SK-N-MC (cell line): ENCODE data around the gene NFATC1.

ENCODE experiments used
- DNase-seq: peaks from one replicate; pipeline ENCODE4 v3.0.0-alpha.2; 2011; ENCODE audit warnings: low read depth, low spot score
- H3K27ac ChIP-seq: fragments of 200-600 bp; sonication (generic); 2 replicates; pipeline ENCODE4 v1.5.1; 2016; ENCODE audit warnings: mixed run types
- H3K36me3 ChIP-seq: fragments of 200-600 bp; sonication (generic); 2 replicates; pipeline ENCODE4 v1.6.1; 2017; ENCODE audit warnings: antibody characterized with exemption, low read length, mixed read lengths; ENCODE audit not compliant: insufficient read depth
- H3K4me3 ChIP-seq: fragments of 200-600 bp; sonication (generic); 2 replicates; pipeline ENCODE4 v1.5.1; 2016
- H3K9ac ChIP-seq: fragments of 200-600 bp; sonication (generic); 2 replicates; pipeline ENCODE4 v1.8.0; 2017; ENCODE audit warnings: mixed run types, mixed read lengths; ENCODE audit not compliant: insufficient read length
- H3K9me3 ChIP-seq: fragments of 200-600 bp; sonication (generic); 2 replicates; pipeline ENCODE4 v1.6.1; 2017; ENCODE audit warnings: low read depth, mild to moderate bottlenecking, antibody characterized with exemption, low read length, moderate library complexity, mixed read lengths
- EZH2 ChIP-seq: fragments of 200-600 bp; sonication (generic); IDR thresholded peaks from one replicate; pipeline ENCODE4 v1.6.1; 2017; ENCODE audit warnings: antibody characterized with exemption
- FOXP2 ChIP-seq: optimal IDR thresholded peaks from 2 replicates; pipeline ENCODE3; 2011; ENCODE audit warnings: mild to moderate bottlenecking, moderate library complexity; ENCODE audit not compliant: insufficient read depth; ENCODE audit errors: extremely low read length, control extremely low read depth
- POLR2AphosphoS5 ChIP-seq: IDR thresholded peaks from 2 replicates; pipeline ENCODE4 v1.6.1; 2012; ENCODE audit warnings: mild to moderate bottlenecking, low read depth, low read length, borderline replicate concordance

NFATC1 gene

DNA sequence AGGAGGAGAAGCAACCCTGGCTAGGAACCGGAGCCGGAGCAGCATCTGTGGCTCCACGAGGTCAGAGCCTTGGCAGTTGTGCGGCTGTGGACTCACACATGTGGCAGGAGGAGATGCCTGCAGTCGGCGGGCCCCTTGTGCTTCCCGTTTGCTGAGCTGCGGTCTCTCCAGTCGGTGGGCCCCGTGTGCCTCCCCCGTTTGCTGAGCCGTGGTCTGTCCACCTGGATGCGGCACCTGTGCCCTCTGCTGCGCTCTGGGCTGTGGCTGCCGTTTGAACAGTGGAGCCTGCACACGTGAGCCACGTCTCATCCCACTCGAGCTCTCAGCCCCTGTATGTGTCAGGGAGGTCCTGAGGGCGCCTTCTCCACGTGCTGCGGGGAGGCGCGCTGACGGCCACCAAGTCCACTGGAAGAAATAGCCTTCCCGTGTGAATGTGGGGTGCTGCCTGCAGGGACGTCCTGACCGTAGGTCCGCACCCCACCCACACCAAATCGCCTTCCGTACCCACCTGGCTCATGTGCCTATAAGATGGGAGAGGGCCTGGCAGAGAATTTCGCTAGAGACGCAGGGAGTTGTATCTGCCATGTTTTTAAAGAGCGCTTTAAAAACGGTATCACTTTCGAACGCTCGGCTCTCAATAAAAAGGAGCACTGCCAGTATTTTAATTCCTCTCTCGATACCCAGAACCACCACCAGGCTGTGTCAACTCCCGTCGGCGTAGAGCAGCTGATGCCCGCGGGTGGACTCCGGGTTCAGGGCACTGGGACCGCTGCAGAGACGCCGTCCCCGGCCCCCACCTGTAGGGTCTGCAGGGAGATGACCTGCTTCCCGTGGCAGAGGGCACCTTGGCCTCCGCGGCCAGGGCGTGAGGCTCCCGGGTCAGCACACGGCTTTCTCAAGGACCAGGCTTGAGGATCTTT, 117.0 kb downstream of the NFATC1 start:
- H3K27ac ChIP-seq, result no peak overlapping the region
- H3K36me3 ChIP-seq, result no peaks in the 10 kb centered on the region
- no peaks in the 10 kb centered on the region for H3K9me3 ChIP-seq
- TF ChIP-seq POLR2AphosphoS5 (no peak), FOXP2 (no peak), EZH2 (no peak)
- DNase-seq, result no peak
- H3K9ac ChIP-seq, result no peak overlapping the region
- H3K4me3 ChIP-seq, result no peak overlapping the region

DNA sequence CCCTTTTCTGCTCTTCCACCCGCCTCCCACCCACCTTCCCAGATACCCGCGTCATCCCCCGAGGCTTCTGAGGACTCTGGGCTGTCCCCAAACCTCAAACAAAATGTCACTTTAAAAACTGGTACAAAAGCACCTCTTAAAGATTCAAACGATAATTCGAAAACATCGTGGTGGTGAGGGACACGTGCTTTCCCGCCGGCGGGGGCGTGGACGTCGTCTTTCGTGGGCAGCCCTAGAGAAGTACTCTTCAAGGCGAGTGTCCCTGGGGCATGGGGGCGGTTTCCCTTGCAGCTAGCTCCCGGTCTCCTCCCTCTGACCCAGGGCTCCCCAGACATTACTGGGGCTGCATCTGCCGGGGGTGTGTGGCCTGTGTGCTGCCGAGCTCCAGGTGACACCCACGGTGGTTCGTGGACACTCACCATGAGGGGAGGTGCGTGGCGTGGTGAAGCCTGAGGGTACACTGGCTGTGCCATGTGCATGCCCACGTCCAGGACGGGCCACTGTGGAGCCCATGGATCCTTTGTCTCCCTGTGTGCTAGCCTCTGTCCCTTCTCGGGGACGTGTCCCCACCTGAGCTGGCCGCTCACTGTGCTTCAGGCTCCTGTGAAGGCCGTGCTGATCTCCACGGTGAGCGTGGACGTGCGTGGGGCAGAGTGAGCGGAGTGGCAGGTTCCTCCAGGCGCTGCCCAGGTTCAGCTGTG, 117.8 kb downstream of the NFATC1 start:
- TF ChIP-seq POLR2AphosphoS5 (no peak), FOXP2 (no peak), EZH2 (no peak)
- DNase-seq, result no peak
- no peaks in the 10 kb centered on the region for H3K9me3 ChIP-seq
- no peak overlapping the region for H3K27ac ChIP-seq
- no peak overlapping the region for H3K4me3 ChIP-seq
- no peak overlapping the region for H3K9ac ChIP-seq
- no peaks in the 10 kb centered on the region for H3K36me3 ChIP-seq

DNA sequence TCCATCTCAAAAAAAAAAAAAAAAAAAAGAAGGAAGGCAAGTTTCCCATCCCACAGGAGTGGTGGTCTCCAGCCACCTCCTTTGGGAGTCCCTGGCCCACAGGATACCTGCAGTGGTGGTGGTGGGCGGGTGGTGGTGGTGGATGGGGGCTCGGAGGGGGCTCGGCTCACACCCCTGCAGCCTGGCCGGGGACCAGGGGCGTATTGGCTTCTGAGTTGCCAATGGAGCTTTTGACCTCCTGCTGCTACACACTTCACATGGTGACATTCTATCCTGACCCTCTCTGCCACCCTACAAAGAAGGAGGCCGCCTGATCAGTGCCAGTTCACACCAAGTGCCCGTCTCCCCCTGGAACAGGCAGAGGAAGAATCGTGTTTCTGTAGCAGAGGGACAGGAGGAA, 119.6 kb downstream of the NFATC1 start:
- no peaks in the 10 kb centered on the region for H3K9me3 ChIP-seq
- no peak for DNase-seq
- no peak overlapping the region for H3K27ac ChIP-seq
- H3K4me3 ChIP-seq, result no peak overlapping the region
- TF ChIP-seq POLR2AphosphoS5, result no peak
- TF ChIP-seq EZH2, result no peak
- no peak for TF ChIP-seq FOXP2
- H3K9ac ChIP-seq, result no peak overlapping the region
- H3K36me3 ChIP-seq, result no peaks in the 10 kb centered on the region

DNA sequence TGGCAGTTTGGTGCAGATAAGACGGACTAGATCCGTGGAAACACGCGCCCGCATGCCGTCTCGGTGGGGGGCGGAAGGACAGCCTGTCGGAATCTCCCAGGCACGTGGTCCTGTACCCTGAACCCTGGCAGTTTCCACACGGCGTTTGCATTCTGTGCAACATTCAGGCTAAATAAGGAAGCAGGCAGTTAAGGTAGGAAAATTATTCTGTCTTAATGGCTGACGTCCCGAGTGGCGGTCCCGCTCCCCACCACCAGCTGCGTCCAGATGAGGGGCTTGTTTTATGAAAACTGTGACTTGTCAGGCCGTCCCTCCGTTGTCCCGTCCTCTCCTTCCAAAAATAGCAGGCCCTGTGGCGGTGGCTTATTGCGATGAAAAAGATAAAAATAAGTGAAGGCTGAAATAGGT, 120.2 kb downstream of the NFATC1 start:
- Histone ChIP-seq H3K4me3 (no peak overlapping the region), H3K27ac (no peak overlapping the region), H3K9me3 (no peaks in the 10 kb centered on the region), H3K36me3 (no peaks in the 10 kb centered on the region), H3K9ac (no peak overlapping the region)
- no peak for TF ChIP-seq FOXP2
- DNase-seq, result no peak

DNA sequence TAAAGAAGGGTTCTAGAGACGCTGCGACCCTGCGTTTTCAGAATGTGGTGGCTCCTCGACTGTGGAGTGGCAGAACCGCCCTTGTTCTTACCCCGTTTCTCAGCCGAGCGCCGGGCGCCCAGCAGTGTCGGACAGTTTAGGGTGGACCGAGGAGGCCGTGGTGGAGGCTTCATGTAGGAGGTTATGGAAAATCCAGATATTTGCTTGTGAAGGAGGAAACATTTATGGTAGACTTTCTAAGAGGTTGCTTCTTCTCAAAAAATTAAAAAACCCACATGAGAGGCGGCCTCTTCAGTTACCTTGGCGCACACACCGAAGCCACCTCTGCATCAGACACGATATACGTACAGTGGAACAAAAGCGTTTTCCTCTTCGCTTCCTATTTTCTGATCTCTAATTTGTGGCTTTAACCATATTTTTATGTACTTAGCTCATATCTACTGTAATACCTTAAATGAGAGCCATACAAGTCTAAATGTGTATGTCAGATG, 120.8 kb downstream of the NFATC1 start:
- Histone ChIP-seq H3K36me3 (no peaks in the 10 kb centered on the region), H3K9me3 (no peaks in the 10 kb centered on the region), H3K4me3 (no peak overlapping the region), H3K27ac (no peak overlapping the region), H3K9ac (no peak overlapping the region)
- TF ChIP-seq EZH2, result no peak
- no peak for TF ChIP-seq POLR2AphosphoS5
- no peak for TF ChIP-seq FOXP2
- DNase-seq, result no peak

DNA sequence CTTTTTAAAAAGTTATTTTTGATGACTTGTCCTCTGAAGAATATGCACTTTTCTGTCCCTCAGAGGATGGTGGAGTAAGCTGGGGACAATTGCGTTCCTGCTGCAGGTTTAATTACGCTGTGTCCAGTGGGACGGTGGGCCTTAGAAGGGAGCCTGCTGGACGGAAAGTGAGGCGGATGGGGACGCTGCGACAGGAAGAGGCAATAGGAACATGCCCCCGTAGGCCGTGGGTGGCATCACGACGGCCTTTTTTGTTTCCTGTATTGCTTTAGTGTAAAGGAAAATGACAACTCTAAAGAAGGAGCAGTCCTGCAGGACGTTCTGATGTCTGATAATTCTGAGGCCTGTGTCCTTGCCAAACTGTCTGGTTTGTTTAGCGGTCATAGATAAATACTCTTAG, 121.6 kb downstream of the NFATC1 start:
- Histone ChIP-seq H3K9me3 (no peaks in the 10 kb centered on the region), H3K27ac (no peak overlapping the region), H3K36me3 (no peaks in the 10 kb centered on the region), H3K4me3 (no peak overlapping the region), H3K9ac (no peak overlapping the region)
- no peak for DNase-seq
- no peak for TF ChIP-seq EZH2
- no peak for TF ChIP-seq POLR2AphosphoS5
- no peak for TF ChIP-seq FOXP2

DNA sequence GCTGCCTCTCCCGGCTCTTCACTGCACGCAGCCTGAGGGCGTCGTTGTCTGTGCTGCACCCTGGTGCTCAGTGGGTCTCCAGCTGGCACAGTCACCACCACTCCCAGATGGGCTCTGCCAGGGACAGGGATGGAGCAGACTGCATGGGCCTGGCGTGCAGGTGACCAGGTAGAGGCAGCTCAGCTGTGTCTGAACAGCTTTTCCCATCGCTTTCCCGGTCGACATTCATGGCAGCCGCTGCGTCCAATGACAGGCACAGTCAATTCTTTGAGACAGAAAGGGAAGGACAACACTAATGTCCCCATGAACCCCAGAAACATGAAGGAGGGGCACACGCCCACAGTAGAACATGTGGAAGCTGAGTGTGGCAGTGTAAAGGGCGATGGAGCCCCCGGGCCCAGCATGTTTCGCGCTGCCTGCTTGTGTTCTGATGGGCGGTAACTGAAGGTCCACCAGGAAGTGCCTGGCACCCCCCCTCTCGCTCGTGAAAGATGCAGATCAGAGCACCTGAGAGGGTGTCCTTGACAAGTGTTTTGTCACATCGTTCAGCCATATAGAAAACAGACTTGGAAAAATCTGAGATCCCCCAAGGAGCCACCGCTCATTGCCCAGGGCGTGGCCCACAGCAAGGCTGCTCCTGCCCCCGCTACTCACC, 122.4 kb downstream of the NFATC1 start:
- Histone ChIP-seq H3K9ac (no peak overlapping the region), H3K27ac (no peak overlapping the region), H3K9me3 (no peaks in the 10 kb centered on the region), H3K36me3 (no peaks in the 10 kb centered on the region), H3K4me3 (no peak overlapping the region)
- DNase-seq, result no peak
- TF ChIP-seq POLR2AphosphoS5, result no peak
- no peak for TF ChIP-seq EZH2
- no peak for TF ChIP-seq FOXP2

DNA sequence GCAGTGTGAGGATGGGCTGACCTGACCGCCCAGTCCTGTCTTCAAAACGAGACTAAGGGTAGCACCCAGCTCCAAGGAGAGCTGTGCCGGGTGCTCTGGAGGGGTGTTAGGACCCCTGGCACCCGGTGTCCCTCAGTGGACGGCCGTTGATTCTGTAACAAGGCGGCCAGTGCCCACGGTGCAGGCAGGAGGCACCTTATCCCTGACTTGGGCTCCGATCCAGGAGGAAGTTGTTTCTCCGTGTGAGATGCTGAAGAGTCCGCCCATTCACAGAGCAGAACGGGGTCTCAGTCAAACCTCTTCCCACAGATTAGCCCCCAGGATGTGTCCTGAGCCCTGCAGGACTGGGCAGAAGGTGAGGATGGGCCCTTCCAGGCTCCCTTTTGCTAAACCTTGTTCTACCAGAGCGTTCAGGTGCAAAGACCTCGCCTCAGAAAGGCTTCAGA, 123.0 kb downstream of the NFATC1 start:
- Histone ChIP-seq H3K4me3 (no peak overlapping the region), H3K9me3 (no peaks in the 10 kb centered on the region), H3K36me3 (no peaks in the 10 kb centered on the region), H3K27ac (no peak overlapping the region), H3K9ac (no peak overlapping the region)
- no peak for DNase-seq
- no peak for TF ChIP-seq EZH2
- no peak for TF ChIP-seq FOXP2
- no peak for TF ChIP-seq POLR2AphosphoS5
